GM12801 (cell line): ENCODE results near the gene FAM149B1.

Source experiments
- TF ChIP-seq, protein P1 (sequence below): IDR thresholded peaks from one replicate; pipeline ENCODE4 v1.5.1; 2011; ENCODE audit warnings: control low read depth; ENCODE audit not compliant: insufficient read length; ENCODE audit errors: extremely low read depth

FAM149B1 gene

DNA sequence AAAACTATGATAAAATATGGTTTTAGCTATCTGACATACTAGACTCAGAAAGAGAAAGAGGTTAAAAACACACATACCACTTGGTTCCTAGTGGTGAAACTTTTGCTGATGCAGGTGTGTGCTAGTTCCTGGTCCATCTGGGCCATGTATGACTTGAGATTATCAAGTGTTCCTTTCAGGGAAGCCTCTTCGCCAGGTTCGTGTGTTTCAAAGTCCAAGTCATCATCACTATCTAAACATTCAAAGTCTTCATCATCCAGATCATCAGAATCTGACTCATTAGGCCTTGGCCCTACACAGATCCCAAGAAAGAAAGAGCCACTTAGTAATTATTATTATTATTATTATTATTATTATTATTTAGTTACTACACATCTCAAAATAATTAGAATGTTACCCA is 31.3 kb upstream of the FAM149B1 start:
- TF ChIP-seq, protein P1, sequence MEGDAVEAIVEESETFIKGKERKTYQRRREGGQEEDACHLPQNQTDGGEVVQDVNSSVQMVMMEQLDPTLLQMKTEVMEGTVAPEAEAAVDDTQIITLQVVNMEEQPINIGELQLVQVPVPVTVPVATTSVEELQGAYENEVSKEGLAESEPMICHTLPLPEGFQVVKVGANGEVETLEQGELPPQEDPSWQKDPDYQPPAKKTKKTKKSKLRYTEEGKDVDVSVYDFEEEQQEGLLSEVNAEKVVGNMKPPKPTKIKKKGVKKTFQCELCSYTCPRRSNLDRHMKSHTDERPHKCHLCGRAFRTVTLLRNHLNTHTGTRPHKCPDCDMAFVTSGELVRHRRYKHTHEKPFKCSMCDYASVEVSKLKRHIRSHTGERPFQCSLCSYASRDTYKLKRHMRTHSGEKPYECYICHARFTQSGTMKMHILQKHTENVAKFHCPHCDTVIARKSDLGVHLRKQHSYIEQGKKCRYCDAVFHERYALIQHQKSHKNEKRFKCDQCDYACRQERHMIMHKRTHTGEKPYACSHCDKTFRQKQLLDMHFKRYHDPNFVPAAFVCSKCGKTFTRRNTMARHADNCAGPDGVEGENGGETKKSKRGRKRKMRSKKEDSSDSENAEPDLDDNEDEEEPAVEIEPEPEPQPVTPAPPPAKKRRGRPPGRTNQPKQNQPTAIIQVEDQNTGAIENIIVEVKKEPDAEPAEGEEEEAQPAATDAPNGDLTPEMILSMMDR: no peak

DNA sequence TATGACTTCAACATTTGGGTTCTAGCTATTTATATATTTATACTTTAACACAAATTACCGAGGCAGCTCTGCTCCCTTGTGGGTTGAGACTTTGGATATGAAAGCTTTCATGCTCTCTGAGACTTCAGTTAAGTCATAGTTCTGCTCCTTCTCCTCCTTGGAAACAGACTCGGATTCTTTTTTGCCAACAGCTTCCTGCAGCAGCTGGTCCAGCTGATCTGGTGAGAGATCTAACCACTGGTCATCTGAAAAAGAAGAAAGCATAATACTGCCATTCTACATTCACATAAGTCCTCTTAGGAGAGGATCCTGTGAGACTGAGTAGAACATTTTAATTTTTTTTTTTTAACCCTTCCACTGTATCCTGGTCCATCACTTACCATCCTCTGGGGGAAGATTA is 28.7 kb upstream of the FAM149B1 start:
- TF ChIP-seq, protein P1: no peak

DNA sequence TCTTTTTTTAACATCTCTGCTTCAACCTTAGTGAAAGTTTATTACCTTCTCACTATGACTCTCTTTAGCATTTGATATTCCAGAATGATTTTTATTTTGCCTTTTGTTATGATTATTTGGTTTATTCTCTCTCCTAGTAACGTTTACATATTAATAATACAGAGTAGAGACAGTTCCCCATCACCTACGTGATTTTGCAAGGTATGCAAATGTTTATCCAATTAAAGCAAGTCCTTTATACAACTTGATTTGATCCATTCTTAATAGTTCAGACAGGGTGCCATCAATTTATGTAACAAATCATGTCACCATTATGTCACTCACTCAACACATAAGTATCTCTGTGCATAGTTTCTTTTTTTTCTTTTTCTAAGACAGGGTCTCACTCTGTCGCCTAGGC is 26.3 kb upstream of the FAM149B1 start:
- TF ChIP-seq, protein P1: no peak

DNA sequence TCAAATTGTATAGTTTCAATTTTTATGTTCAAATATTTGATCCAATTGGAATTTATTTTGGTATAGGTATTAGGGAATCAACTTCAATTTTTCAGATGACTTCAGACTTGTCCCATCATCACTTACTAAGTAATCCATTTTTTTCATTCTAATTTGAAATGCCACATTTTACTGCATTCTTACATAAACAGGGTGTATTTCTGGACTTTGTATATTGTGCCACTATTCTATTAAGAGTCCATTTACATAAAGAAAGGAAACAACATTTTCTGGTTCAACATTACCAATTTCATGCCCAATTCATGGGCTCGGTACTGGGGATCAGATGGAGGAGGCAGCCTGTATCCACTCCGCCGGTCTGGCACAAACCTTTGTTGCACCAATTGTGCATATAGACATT is 15.9 kb upstream of the FAM149B1 start:
- TF ChIP-seq, protein P1: no peak

DNA sequence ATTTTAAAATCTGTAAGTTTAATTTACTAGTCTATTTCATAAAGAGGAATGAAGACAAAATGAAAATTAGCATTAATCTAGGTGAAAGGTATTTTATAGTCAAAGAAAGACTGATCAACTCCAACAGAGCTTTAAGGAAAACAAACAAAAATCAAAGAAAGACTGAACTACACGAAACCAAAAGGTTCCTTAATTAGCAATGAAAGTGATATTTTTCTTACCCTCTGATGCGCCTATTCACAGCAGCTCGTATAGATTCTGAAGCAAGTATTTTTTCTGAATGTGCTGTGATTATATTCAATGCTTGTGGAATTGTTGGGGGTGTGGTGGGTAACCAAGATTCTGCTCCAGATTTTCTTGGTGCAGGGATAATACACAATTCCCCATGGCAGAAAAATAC is 11.9 kb upstream of the FAM149B1 start:
- TF ChIP-seq, protein P1: no peak

DNA sequence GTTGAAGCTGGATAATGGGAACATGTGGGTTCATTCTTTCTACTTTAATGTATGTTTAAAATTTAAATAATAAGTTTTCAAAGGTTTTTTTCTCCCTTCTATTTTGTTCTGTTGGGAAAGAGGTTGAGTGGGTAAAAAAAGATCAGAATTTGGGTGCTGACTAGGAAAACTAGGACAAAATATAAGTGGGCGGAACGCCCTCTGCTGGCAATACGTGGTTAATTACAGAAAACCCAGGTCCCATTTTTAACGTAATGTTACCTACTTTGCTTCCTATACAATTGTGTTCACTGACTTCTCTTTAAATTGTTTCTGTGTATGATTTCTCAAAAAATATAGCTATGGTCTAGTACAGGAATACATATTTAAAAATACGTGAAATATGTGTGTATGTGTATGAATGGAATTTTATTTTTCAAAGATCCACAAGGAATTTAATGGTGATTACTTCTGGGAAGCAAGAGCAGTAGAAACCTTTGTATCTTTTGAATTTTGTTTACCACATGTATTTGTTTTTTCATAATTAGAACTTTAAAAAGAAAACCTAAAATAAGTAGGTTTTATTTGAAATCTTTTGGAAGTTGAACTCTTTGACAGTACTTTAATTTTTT is 8.8 kb upstream of the FAM149B1 start:
- TF ChIP-seq, protein P1: no peak

DNA sequence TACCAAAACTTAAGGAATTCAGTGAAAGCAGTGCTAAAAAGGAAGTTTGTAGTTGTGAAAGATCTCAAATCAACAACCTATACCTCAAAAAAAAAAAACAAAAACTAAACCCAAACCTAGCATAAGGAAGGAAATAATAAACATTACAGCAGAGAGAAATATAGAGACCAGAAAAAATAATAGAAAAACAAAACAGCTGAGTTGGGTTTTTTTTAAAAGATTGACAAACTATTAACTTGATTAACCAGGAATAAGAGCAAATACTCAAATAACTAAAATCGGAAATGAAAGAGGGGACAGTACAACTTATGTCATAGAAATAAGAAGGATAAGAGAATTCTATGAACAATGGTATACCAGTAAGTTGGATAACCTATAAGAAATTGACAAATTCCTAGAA is 6.8 kb upstream of the FAM149B1 start:
- TF ChIP-seq, protein P1: no peak
